GM21526 (cell line): Measurements from ENCODE around the gene ZNF512B.
"Not testable (repeated sequence)": the region's sequence is repeated elsewhere in the genome, so short reads cannot be mapped to it uniquely, and the experiment has no call there.

Source experiments
- ATAC-seq: cut with Tn5 transposase; IDR thresholded peaks from one replicate; pipeline ENCODE4 v1.9.1; 2021; ENCODE audit warnings: moderate library complexity; ENCODE audit not compliant: unreplicated experiment, low FRiP score

The ZNF512B gene

DNA sequence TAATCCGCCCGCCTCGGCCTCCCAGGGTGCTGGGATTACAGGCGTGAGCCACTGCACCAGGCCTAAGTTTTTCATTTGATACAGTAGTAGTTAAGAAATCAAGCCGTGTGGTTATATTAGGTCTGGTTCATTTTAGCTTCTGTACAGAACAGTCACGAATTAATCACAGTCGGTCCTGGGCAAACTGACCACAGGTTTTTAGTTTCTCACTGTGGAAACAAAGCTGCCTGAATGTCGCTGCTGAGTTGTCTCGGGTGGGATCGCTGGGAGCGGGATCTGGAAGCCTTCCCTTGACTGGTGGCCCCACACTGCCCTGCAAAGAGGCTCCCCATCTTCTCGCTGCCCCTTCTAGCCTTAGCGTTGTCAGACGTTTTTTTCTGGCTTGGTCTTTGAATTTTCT, 32.1 kb downstream of the ZNF512B start:
- no peak for ATAC-seq

DNA sequence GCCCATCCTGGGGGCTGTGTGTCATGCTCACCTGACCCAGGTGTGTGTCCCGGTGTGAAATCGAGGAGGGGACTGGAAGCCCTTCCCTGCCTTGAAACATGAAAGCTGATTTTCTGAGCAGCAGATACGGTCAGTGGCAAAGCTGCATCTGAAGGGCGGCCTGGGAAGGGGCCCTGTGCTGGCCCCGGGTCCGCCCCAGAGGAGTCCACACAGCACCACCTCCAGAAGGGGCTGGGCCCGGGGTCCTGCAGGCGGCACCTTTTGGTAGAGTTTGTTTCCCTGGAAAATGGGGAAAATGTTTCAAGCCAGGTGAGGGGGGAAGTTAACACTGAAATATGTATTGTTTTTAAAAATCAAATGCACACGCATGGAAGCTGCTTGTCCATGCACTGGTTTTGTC, 34.3 kb downstream of the ZNF512B start:
- no peak for ATAC-seq

DNA sequence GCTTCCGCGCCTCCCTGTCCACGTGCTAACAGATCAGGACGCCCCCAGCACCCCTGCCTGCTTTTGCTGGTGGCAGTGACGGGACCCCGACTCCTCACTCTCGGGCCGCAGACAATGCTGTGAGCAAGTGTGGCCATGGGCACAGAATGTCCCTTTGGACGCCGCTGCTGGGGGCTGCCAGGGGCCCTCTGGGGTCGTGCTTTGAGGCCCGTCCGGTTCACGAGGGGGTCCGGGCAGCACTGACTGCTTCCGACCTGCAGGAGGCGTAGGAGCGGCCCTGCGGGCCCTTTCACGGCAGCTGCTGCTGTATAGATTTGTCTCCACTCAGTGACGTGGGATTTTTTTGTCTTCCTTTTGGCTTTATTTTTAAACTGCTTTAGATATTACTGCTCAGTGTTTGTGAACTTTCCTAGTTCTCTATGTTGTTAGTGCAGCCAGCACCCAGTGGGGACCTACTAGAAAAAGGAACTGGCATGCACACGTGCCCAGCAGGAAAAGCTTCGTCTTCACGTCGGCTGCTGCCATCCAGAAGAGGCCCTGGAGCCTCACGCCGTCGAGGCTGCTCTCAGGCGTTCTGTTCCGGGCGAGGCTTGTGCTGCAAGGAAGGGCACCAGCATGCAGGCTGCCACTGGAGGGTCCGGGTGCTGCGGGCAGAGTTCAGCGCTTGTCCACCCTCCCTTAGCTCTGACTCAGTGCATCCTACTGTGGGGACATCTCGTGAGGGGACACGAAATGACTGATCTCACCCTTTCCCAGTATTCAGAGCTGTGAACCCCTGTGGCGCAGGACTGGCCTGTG, 35.3 kb downstream of the ZNF512B start:
- no peak for ATAC-seq

GRCh38 chr20:63933646-63934045, 36.1 kb downstream of the ZNF512B start:
- ATAC-seq = no peak

DNA sequence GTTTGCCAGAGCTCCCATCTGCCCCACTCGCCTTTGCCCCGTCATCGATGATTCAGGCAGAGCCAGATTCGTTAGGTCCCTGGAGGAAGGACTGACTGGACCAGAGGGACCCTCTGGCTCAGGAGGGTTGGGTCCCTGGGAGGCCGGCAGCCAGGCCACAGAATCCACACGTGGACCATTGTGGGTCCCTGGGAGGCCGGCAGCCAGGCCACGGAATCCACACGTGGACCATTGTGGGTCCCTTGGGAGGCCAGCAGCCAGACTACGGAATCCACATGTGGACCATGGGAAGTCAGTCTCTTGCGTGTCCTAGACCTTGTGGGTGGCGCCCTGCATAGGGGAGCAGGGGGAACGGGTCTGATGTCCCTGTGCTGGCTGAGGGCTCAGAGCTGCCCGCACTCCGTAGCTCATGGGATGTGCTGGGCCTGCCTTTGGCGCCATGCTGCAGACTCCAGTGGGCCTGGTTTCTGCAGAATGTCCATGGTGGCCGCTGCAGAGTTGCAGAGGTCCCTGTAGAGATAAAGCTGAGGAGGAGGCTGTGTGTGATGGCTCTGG, 37.0 kb downstream of the ZNF512B start:
- no peak for ATAC-seq

GRCh38 chr20:63931735-63932134, 38.0 kb downstream of the ZNF512B start:
- no peak for ATAC-seq

GRCh38 chr20:63930971-63931553, 38.7 kb downstream of the ZNF512B start:
- no peak for ATAC-seq

DNA sequence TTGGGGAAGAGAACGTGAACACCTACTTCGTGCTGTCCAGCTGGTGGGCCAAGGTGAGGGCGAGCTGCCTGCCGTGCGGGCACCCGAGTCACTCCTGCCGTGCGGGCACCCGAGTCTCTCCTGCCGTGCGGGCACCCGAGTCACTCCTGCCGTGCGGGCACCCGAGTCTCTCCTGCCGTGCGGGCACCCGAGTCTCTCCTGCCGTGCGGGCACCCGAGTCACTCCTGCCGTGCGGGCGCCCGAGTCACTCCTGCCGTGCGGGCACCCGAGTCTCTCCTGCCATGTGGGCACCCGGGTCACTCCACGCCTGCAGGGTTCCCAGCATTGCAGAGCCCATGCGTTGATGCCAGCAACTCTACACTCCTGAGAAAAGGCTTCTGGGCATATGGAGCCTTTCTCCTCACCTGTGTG, 40.3 kb downstream of the ZNF512B start:
- not testable (repeated sequence) for ATAC-seq

GRCh38 chr20:63929071-63929470, 40.7 kb downstream of the ZNF512B start:
- ATAC-seq = no peak

DNA sequence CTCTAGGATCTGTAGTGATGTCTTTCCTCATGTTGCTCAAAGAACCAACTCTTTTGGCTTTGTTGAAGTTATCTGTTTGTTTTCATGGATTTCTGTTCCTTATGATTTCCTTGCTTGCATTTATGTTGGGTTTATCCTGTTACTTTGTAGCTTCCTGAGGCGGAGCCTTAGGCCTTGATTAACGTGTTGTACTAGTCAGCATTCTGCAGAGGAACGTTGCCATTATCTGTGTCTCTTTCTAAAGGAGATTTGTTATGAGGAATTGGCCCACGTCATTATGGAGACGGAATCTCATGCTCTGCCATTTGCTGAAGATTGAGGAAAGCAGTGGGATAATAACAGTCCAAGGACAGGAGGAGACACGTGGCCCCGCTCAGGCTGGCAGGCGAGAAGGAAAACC, 43.4 kb downstream of the ZNF512B start:
- no peak for ATAC-seq

DNA sequence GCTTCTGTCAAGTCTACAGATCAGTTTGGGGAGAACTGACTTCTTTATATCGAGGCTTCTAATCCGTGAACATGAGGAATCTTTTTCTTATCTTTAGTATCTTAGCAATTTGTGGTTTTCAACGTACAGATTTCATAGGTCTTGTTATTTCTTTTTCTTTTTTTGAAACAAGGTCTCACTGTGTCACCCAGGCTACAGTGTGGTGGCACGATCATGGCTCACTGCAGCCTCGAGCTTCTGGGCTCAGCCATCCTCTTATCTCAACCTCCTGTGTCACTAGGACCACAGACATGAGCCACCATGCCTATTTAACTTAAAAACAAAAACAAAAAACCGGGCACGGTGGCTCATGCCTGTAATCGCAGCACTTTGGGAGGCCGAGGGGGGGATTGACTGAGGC, 45.5 kb downstream of the ZNF512B start:
- ATAC-seq = no peak

DNA sequence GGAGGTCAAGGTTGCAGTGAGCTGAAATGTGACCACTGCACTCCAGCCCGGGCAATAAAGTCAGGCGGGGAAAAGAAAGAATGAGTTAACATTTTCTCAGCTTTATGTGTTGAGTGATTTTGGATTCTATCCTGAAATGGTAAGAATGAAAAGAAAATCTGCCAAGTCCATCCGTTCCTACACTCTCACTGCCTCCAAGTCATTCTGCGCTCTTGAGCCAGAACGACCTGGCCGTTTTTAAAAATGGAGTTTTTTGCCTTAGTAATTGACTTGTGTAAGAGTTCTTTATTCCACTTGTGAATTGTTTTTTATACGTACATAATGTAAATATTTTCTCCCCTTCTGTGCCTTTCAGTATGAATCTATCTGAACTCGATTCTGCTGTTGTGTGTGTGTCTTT, 46.1 kb downstream of the ZNF512B start:
- ATAC-seq = no peak

DNA sequence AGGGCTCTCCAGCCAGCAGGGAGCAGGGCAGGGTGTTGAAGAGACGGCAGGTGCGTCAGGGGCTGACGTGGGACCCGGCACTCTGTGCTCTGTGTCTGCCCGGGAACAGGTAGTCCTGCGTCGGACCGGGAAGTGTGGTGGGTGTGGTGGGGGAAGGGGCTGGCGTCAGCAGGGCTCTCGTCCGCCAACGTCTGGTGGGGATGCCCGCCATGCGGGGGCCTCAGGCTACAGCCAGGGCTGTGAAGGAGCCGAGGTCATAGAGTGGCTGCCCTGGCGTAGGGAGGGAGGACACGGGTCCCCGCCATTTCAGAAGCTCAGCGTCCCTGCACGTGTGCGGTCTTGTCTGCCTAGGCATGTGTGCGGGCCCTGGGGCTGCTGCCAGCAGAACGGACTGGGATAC, 49.5 kb downstream of the ZNF512B start:
- ATAC-seq = no peak

DNA sequence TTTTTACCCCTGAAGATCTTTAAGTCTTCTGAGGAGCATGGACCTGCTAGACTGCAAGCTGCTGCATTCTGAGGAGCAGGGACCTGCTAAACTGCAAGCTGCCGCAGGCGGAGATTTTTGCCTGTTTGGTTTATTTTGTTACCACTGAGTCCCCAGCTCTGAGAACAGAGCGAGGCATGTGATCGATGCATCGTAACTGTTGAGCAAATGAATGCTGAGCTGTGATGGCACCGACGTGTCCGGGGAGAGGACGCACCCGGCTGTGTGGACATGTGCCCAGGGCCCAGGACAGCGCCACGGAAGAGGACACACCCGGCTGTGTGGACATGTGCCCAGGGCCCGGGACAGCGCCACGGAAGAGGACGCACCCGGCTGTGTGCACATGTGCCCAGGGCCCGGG, 50.6 kb downstream of the ZNF512B start:
- ATAC-seq = no peak

- no peak for ATAC-seq
These were observed 51.9 kb downstream of the ZNF512B start for GRCh38 chr20:63917811-63918210.

DNA sequence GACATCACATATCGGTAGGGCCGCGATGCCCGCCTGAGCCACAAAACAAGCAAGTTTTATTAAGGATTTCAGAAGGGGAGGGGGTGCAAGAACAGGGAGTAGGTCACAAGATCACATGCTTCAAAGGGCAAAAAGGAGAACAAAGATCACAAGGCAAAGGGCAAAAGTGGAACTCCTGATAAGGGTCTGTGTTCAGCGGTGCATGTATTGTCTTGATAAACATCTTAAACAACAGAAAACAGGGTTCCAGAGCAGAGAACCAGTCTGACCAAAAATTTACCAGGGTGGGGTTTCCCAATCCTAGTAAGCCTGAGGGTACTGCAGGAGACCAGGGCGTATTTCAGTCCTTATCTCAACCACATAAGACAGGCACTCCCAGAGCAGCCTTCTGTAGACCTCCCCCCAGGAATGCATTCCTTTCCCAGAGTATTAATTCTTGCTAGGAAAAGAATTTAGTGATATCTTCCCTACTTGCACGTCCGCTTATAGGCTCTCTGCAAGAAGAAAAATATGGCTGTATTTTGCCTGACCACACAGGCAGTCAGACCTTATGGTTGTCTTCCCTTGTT, 53.3 kb downstream of the ZNF512B start:
- ATAC-seq = not testable (repeated sequence)

- ATAC-seq = no peak
These were observed 54.3 kb downstream of the ZNF512B start for GRCh38 chr20:63915471-63915870.

GRCh38 chr20:63913768-63914167, 56.0 kb downstream of the ZNF512B start:
- no peak for ATAC-seq

DNA sequence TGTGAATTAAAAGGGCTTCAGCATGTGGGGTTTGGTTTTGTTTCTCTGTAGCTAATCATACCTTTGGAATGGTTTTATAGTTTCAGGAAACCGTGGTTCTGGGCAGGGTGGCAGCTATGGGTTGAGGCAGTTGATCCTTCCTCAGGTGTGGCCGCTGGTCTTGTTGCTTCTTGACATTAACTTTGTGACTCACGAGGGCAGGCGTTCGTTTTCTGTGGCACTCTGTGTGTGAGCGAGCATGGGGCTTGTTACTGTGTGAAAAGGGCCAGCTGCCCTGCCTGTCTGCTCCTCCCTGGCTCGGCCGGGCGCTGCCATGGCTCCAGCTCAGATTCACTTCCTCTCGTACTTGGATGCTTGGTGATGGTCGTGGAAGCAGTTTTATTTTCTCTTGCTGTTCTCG, 58.6 kb downstream of the ZNF512B start:
- ATAC-seq = no peak

GRCh38 chr20:63908008-63908682, 61.6 kb downstream of the ZNF512B start:
- ATAC-seq = no peak
